Gastrocnemius medialis (tissue), 4 donors: Measurements from ENCODE around the gene SPAG8.

Source experiments
- POLR2A ChIP-seq, 2 donors: fragments of 450-650 bp; IDR thresholded peaks; one replicate each; pipeline ENCODE4 v1.6.1; 2017; ENCODE audit warnings: antibody characterized with exemption in 2 of 2, mild to moderate bottlenecking in 2 of 2, moderate library complexity in 2 of 2
- TF ChIP-seq, protein P1 (sequence below), 5 experiments: fragments of 450-650 bp in 3 of 5; fragments of 200-600 bp in 2 of 5; sonication (generic) in 2 of 5; IDR thresholded peaks in 4 of 5; conservative IDR thresholded peaks in 1 of 5; 1 replicate in 4 of 5; 2 replicates in 1 of 5; pipeline ENCODE4 v1.5.1; 2016 to 2019; ENCODE audit warnings: antibody characterized with exemption in 5 of 5, mild to moderate bottlenecking in 3 of 5, moderate library complexity in 3 of 5

DNA sequence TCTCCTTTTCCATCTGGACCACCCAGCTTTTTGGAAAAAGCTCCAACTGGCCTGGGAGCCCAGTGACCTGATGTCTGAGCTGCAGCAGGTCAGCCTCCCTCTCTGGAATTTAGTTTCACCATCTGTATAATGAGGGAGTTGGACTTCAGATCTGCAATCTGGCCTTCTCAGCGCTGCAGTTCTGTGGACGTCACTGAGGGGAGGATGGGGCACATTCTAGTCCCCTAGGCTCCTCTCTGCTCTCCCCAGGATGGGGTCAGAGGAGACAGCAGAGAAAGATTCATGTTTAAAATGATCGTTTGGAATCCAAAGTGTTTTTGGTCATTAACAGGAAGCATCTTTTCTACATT is 47.9 kb upstream of the SPAG8 start:
- TF ChIP-seq POLR2A (IDR thresholded peaks at IDR 0.05): no peak
- TF ChIP-seq, protein P1, sequence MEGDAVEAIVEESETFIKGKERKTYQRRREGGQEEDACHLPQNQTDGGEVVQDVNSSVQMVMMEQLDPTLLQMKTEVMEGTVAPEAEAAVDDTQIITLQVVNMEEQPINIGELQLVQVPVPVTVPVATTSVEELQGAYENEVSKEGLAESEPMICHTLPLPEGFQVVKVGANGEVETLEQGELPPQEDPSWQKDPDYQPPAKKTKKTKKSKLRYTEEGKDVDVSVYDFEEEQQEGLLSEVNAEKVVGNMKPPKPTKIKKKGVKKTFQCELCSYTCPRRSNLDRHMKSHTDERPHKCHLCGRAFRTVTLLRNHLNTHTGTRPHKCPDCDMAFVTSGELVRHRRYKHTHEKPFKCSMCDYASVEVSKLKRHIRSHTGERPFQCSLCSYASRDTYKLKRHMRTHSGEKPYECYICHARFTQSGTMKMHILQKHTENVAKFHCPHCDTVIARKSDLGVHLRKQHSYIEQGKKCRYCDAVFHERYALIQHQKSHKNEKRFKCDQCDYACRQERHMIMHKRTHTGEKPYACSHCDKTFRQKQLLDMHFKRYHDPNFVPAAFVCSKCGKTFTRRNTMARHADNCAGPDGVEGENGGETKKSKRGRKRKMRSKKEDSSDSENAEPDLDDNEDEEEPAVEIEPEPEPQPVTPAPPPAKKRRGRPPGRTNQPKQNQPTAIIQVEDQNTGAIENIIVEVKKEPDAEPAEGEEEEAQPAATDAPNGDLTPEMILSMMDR (IDR thresholded peaks at IDR 0.05 in 4 of 5, conservative IDR thresholded peaks at IDR 0.05 in 1 of 5): no peak
